SHP77 (cell line): ENCODE measurements around the gene SNRK.
"Not testable (repeated sequence)": the region's sequence is repeated elsewhere in the genome, so short reads cannot be mapped to it uniquely, and the experiment has no call there.

ENCODE experiments used
- DNase-seq, 2 experiments: peaks; one replicate each; lab custom pipeline; 2025; lab: John Stamatoyannopoulos, UW

The SNRK gene

DNA sequence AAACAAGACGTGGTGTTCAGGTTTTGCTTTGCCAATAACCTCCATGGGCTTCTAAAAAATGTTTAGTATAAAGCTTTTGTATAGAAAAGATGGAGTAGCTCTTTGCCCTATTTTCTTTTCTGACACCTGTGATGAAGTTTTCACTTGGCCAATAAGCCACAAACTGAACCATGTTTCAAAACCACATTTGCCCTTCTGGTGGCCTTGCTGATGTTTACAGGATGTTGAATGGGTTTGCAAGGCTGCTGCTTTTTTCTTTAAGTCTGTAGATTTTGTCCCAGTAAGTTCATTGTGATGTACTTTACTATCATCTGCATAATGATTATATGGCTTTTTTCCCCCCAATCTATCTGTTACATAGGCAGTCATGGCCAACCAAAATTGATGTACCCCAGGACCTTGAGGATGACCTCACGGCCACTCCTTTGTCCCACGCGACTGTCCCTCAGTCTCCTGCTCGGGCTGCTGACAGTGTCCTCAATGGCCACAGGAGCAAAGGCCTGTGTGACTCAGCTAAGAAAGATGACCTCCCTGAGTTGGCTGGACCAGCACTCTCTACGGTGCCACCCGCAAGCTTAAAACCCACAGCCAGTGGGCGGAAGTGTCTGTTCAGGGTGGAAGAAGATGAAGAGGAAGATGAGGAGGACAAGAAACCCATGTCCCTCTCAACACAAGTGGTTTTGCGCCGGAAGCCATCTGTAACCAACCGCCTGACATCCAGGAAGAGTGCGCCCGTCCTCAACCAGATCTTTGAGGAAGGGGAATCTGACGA, 60.8 kb downstream of the SNRK start:
- DNase-seq = no peak

- no peak for DNase-seq
Measured at GRCh38 chr3:43347774-43348173, 61.4 kb downstream of the SNRK start.

GRCh38 chr3:43348350-43348749, 62.0 kb downstream of the SNRK start:
- DNase-seq = no peak

- DNase-seq = no peak
Measured at GRCh38 chr3:43348852-43349574, 62.7 kb downstream of the SNRK start.

DNA sequence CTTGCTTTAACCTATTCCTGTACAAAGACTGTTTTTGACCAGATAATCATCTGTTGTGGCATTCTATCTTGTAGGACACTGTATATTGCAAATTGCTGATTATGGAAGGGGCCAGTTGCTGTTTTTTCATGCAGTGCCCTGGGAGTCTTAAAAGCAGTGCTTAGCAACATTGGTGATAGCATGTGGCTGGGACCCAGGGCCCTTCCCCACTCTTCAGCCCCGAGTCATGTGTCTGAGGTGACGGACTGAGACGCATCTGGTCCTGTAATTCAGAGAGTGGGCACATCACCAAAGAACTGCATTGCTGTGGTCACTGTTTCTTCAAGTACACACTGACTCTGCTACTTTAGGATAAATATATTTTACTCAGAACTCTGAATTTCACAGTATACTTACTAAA, 63.4 kb downstream of the SNRK start:
- no peak for DNase-seq

GRCh38 chr3:43353393-43353792, 67.1 kb downstream of the SNRK start:
- no peak for DNase-seq

DNA sequence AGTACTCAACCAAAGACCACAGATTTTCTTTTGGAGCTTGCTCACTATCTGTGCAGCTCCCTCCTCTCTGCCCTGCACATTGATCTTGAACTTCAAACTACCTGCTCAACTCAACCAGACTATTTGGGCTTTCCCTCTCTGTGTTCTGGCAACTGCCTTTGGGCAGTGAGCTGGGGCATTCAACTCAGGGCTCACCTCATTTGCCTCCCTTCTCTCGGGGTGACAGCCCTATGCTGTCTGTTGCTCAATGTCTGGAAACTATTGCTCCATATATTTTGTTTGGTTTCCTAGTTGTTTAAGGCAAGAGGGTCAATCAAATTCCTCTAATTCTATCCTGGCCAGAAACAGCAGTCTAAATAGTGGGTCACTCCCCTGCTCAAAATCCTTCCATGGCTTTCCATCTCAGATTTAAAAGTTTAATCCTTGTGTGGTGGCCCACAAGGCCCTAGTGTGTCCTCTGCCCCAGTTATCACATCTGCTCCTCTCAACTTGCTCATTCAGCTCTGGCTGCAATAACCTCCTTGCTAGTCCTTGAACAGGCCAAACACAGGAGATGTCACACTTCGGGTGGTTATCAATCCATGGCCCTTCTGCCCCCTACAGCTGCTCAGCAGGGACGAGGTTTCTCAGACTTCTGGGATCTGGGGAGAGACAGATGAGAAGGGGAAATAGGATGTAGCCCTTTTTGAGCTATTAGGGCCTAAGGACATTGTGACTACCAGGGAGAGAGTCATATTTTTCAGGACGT, 67.8 kb downstream of the SNRK start:
- DNase-seq = no peak

DNA sequence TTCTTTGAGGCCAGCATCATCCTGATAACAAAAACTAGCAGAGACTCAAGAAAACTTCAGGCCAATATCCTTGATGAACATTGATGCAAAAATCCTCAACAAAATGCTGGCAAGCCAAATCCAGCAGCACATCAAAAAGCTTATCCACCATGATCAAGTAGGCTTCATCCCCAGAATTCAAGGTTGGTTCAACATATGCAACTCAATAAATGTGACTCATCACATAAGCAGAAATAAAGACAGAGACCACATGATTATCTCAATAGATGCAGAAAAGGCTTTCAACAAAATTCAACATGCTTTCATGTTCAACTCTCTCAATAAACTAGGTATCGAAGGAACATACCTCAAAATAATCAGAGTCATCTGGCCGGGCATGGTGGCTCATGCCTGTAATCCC, 69.7 kb downstream of the SNRK start:
- DNase-seq = not testable (repeated sequence)

DNA sequence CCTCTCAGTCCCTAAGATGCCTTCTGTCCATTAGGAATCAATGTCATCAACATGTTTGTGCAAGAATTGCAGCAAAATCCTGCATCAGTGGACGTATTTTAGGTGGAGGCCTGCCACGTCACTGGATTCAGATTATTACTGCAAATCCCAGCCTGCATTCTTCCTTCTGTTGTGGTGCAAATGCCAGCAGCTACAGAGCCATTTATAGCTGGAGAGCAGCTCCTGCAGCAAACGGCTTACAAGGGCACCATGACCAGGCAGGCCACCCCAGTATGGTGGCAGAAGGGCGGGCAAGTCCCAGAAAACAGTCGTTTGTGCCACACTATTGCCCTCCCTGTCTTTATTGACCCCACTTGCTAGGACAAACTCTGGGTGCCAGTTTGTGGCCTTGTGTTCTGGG, 74.7 kb downstream of the SNRK start:
- no peak for DNase-seq

DNA sequence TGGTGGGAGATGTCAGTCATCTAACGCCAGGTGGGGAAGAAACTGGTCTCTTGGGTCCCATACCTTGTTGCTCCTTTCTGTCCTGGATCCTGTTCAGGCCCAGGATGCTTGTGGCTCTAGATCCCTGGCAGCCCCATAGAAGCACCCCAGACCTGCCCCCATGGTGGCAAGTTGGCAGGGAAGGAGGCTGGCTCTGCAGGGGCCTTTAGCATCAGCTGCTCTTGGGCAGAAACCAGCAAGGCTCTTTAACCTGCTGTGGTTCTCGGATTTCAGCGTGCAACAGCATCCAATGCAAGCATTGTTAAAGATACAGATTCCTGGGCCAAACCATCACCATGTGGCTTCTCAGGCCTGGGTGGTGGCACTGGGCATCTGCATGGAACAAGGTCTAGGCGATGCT, 75.8 kb downstream of the SNRK start:
- no peak for DNase-seq

- DNase-seq = no peak
Measured at GRCh38 chr3:43362961-43363360, 76.6 kb downstream of the SNRK start.

GRCh38 chr3:43363621-43364266, 77.4 kb downstream of the SNRK start:
- no peak for DNase-seq

DNA sequence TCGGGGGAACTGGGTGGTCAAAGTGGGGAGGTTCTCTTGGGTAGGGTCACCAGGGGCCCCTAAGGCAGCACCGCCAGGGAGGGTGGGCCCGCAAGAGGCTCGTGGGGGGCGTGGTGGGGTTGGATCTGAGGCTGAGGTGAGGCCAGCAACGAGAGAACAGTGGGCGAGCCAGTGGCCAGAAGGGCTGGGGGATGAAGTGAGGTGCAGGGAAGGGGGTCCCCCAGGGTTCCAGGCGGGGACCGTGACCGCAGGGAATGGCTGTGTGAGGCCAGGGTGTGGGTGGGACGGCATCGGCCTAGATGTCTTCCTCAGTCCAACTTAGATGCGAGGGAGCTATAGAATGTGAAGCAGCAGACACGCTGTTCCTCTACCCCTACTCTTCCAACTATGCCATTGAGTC, 78.2 kb downstream of the SNRK start:
- no peak for DNase-seq

GRCh38 chr3:43364926-43365325, 78.6 kb downstream of the SNRK start:
- DNase-seq = no peak

DNA sequence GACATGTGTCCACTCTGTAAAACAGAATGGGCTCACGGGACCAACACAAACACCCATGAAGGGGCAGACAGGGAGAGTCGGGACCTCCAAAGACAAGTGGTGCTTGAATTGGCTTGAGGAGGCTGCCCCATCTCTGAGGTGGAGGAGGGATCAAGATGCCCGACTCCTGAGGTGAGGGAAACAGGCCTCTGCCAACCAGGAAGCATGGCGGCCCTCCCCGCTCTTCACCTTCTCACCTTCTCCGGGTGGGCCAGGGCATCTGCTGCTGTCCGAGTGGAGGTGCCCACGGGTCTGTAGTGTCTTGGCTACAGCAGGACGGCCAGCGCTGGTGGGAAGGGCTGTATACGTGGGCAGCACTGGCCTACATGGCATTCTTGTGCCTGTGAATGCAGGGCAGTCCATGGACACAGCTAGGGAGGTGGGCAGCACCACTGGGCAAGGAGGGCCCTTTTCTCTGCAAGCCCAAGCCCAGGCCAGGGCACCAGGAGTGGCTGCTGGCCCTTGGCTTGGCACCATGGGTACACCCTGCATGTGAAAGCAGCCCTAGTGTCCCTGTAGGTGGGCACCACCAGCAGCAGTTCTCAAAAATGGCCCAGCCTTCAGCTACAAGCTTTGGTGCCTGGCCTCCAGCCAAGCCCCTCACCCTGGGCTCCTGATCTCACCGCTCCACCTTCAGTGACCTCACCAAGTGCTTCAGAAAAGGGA, 79.4 kb downstream of the SNRK start:
- no peak for DNase-seq

GRCh38 chr3:43366481-43366880, 80.1 kb downstream of the SNRK start:
- no peak for DNase-seq

DNA sequence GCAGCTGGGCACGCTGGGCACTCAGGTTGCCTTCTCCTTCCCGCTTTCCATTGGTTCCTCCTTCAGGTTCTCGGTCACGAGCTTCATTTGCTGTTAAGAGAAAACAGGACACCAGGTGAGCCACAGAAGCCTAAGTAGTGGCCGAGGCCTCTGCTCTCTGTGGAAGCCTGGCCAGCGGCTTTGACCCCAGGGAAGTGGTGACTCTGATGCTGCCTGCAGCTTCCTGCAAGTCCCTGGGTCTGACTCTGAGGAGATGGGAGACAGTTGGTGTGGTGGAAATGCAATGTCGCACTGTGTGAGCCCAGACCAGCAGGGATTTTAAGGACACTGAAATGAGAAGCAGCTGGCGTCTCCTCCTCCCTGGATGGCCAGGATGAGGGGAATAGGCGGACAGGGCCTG, 80.5 kb downstream of the SNRK start:
- DNase-seq = no peak

- DNase-seq = no peak
Measured at GRCh38 chr3:43369404-43370292, 83.3 kb downstream of the SNRK start.

DNA sequence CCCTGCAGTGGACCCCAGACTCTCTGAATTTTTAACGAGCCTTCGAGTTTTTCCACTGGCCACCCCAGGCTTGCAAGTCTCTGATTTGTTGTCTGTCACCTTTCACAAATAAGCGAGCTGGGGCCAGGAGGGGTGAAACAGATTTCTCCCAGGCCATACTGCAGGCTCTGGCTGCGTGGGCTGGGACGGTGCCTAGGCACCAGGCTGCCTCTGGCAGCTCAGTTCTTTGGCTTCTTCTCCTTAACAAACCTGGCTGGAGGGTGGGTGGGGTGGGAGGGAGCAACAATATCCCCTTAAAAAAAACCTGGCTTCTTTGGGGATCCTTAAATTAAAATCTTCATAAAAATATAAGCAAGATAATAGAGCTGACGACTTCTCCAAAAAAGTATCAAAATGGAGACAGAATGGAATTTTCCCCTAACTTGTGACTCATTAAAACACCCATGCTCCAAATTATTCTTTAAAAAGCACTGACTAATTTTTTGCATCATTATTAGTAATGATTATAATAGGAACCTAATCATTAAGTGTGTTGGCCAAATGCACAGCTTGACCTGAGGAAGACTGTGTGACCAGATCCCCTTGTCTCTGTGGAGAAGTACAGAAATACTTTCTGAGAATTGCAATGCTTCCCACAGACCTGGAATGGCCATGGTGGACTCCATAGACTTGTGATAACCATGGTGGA, 84.1 kb downstream of the SNRK start:
- DNase-seq = no peak

DNA sequence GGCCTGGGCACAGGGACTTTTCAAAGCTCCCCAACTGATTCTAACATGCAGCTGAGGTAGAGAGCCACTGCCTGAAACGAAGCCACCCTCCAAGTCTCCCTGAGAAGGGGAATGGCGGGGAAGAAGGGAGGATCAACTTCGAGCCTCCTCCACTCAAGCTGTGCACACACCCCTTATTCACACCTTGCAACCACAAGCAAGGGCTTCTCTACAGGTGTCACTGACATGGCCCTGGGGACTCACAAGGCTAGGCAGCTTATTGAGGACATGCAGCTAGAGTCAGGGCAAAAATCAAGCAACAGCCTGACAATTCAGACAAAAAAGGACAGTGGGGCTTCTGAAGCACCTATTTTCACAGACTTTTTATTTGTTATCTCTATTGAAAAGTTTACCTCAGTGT, 85.2 kb downstream of the SNRK start:
- DNase-seq = no peak
